HuH-7 (cell line): ENCODE data around the gene ALPP.
"Not testable (repeated sequence)": the region's sequence is repeated elsewhere in the genome, so short reads cannot be mapped to it uniquely, and the experiment has no call there.

Experiments used
- DNase-seq: peaks from one replicate; pipeline ENCODE4 v3.0.0; 2011; ENCODE audit warnings: low spot score

The ALPP gene

GRCh38 chr2:232363784-232364615, 14.6 kb upstream of the ALPP start:
- no peak for DNase-seq

- not testable (repeated sequence) for DNase-seq
These were observed 13.6 kb upstream of the ALPP start for GRCh38 chr2:232364806-232365594.

GRCh38 chr2:232365621-232366321, 12.8 kb upstream of the ALPP start:
- peak; percentile 88 for DNase-seq

GRCh38 chr2:232366461-232366860, 12.1 kb upstream of the ALPP start:
- DNase-seq: not testable (repeated sequence)

GRCh38 chr2:232367016-232367415, 11.5 kb upstream of the ALPP start:
- DNase-seq: no peak

GRCh38 chr2:232367591-232368233, 10.8 kb upstream of the ALPP start:
- DNase-seq: peak; percentile 69

GRCh38 chr2:232368311-232368731, 10.2 kb upstream of the ALPP start:
- DNase-seq: no peak

GRCh38 chr2:232369126-232369951, 9.2 kb upstream of the ALPP start:
- DNase-seq: no peak

GRCh38 chr2:232370007-232370406, 8.5 kb upstream of the ALPP start:
- DNase-seq: not testable (repeated sequence)

GRCh38 chr2:232372231-232373208, 6.0 kb upstream of the ALPP start:
- no peak for DNase-seq

GRCh38 chr2:232374356-232374755, 4.2 kb upstream of the ALPP start:
- no peak for DNase-seq

- DNase-seq: no peak
These were observed 3.4 kb upstream of the ALPP start for GRCh38 chr2:232375164-232375563.

GRCh38 chr2:232376260-232376659, 2.3 kb upstream of the ALPP start:
- no peak for DNase-seq

GRCh38 chr2:232376713-232377112, 1.8 kb upstream of the ALPP start:
- DNase-seq: no peak

- no peak for DNase-seq
These were observed 1.2 kb upstream of the ALPP start for GRCh38 chr2:232377319-232377718.

GRCh38 chr2:232377841-232378734, 463 bp upstream of the ALPP start:
- DNase-seq: no peak

- DNase-seq: not testable (repeated sequence)
These were observed 1.3 kb downstream of the ALPP start for GRCh38 chr2:232379610-232380590.
